ENCODE data around the gene FOXD2.

The FOXD2 gene

DNA sequence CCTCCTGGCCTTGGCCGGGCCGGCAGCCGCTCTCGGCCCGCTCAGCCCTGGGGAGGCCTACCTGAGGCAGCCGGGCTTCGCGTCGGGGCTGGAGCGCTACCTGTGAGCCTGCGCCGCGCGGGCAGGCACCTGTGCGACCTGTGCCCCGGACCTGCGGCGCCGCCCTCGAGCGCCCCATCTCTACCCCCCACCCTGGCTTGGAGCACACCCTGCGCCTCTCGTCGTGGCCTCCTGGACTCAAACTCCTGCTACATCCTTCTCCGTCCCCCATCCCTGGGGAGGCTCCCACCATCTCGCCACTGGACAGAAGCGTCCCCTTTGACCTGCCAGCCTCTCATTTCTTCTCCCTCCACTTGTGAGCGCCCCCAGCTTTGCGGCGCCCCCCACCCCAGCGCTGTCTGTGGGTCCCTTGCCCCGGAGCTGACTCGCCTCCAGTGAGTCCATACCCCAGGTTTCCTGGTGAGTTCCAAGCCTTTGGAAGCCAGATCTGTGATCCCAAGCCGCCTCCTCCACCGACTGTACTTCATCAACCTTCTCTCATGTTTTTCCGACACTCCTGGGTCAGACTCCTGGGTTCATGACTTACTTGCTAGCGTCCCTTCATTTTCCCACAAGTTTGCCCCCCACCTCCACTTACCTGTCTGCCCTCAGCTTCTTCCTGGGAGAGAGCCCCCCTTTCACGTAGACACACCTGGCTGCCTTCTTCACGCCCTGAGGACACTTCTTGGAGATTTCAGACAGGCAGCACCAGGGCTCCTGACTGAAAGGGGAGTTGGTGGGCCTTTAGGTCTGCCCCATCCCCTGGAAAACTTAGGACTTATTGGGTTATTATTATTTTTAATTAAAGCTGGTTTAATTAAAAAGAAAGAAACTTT, 20.4 kb upstream of the FOXD2 start:
- DNase-seq = no peak

GRCh38 chr1:47418122-47418521, 19.7 kb upstream of the FOXD2 start:
- no peak for DNase-seq

DNA sequence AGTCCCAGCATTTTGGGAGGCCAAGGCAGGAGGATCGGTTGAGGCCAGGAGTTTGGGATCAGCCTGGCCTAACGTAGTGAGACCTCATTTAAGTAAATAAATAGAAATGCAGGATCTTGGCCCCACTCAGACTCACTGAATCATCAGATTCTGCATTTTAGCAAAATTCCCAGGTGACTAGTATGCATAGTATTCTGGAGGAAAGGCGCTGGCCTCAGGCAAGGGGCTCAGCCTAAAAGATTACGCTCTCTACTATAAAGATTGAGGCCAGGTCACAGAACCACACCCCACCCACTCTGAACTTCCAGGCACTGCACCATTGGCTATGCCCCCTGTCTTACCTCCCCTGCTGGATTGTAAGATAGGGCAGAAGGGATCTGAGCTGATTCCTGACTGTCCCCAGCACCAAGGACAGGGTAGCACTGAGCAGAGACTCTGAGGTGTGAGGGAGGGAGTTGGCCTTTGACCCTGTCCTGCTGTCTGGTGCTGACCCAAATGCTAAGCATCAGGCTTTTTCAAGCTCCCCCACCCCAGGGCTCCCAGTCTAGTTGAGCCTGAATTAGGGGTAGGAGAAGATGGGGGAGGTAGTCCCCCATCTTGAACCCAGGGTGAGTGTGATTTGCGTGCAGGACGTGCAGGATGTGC, 19.0 kb upstream of the FOXD2 start:
- no peak for DNase-seq

DNA sequence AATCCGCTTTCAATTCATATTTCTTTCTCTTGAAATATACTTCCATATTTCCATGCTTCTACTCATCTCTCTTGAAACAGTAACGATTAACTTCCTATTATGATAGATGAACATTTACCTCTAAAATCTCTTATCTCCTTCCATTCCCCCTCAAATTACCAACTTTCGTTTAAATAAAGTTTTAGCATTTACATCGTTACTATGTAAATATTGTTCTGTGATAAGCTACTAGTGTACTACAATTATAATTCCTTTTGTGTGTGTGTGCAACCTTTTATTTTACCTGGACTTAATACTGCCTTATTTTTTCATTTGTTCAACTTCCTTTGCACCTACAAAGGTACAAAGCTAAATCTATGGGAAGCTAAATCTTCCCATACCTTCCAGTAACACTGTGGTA, 17.3 kb upstream of the FOXD2 start:
- no peak for DNase-seq

- no peak for DNase-seq
Measured at GRCh38 chr1:47423872-47424271, 14.0 kb upstream of the FOXD2 start.

- DNase-seq = no peak
Measured at GRCh38 chr1:47424336-47424982, 13.4 kb upstream of the FOXD2 start.

DNA sequence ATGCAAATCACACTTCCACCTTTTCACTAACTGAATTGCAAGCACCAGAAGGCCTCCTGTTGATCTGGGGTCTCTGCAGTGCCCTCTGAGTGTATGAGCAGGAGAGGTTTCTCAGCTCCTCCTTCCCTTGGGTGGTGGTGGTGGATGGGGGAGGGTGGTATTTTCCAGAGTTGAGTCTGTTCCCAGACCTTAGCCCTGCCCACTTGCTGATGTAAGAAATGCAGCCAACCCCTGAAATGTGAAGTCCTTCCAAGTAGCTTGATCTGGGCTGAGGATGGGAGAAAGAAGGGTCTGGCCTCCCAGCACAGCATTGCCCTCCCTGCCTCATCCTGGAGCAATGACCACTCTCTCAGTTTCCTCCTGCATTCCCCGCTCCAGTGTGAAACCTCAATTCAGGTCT, 6.3 kb upstream of the FOXD2 start:
- no peak for DNase-seq

DNA sequence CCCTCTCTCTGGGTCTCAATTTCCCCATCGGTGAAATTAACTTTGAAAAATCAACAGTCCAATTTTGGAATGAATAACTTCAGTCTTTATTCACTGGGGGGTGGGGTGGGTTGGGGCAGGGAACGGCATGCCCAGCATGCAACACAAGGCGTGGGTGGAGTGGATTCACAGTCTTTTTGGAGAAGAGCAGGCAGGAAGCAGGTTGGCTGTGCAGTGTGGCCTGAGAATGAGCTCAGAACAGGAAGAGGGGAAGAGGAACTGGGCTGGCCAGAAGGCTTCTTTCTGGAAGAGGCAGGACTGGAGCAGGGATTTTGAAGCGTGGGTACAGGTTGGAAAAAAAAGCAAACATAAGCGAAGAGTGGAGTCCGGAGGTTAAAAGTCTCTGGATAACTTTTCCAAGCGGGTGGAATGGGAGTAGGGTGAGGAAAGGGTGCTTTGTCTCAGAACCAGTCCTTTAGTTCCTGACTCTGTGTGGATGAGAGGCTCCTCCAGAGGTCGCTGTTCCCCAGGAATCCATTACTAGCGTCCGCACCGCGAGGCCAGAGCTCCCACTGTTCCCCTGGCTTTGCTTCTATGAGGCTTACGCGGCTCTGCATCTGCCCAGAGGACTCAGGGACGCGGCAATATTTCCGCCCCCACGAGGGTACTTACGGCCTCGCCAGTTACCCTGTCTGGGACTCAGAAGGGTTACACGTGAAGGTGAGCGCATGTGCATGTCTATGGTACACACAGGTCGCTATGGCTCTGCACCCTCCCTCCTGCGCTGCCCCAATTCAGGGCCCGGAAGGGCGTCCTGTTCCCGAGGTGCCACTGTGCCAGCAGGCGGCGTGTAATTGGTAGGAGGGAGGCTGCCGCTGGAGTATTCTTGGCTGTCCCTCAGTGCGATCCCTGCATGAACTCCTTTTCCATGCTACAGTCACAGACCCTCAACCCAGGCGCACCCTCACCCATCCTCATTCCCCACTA, 5.5 kb upstream of the FOXD2 start:
- peak; percentile 88 for DNase-seq

- DNase-seq = no peak
Measured at GRCh38 chr1:47433037-47433421, 4.8 kb upstream of the FOXD2 start.

GRCh38 chr1:47433477-47434050, 4.3 kb upstream of the FOXD2 start:
- DNase-seq = no peak

DNA sequence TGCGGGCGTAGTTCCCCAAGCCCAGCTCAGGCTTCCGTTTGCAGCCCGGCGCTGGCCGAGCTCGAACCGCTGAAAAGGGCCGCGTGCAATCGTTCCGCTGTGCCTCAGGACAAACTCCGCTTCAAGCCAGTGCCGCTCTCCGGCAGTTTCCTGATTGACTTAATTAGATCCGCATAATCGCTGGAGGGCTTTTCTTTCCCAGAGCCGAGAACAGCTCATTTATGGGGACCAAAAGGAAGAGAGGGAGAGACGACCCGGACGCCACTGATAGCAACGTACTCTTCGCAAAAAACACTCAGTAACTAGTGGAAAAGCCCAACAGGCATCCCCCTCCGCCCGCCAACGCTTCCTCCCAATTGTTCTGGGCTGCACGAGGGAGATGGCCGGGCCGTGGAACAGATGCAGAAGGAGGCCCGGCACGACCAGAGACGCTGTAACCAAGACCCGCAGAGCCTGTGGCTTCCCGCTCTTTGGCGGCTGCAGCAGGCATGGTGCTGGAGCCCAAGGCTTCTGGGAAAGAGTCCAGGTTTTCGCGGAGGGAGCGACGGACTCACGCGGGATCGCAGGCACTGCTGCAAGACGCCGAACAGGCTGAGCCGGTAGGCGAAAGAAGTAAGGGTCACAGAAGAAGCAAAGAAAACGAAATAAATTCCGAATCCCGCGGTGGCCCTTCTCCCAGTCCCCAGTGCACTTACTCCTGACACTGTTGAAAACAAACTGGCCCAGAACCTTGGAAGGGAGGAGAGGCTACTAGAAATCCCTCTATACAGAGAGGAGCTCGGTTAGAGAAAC, 3.6 kb upstream of the FOXD2 start:
- peak; percentile 73 for DNase-seq

GRCh38 chr1:47435506-47436303, 2.1 kb upstream of the FOXD2 start:
- no peak for DNase-seq

DNA sequence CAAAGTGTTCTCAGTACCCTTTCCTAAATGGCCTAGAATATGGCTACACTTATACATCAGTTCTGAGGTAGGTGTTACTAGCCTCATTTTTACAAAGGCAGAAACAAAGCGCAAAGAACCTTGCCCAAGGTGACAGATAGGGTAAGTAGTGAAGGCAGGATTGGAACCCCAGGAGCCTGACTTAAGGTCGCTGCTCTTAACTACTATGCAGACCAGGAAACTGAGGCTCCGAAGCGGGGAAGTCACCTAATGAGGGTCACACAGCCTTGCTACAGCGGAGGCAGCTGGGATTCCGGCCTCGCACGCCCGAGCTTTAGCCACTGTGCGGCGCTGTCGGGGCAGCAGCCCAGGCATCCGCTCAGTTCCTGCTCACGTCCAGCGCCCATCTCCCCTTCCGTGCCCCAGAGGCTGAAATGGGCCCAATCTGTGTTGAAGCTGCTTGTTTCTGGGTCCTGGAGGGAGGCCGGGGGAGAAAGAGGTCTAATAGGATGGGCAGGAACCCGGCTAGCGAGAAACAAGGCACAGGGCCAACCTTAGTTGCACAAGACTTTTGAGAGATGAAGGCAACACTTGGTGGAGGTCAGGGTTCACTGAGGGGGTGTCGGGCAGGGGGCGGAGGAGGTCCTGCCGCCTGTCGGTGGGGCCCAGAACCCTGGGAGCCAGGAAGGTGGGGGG, 1.4 kb upstream of the FOXD2 start:
- DNase-seq = peak; percentile 84

GRCh38 chr1:47436979-47437446, 831 bp upstream of the FOXD2 start:
- DNase-seq = no peak

DNA sequence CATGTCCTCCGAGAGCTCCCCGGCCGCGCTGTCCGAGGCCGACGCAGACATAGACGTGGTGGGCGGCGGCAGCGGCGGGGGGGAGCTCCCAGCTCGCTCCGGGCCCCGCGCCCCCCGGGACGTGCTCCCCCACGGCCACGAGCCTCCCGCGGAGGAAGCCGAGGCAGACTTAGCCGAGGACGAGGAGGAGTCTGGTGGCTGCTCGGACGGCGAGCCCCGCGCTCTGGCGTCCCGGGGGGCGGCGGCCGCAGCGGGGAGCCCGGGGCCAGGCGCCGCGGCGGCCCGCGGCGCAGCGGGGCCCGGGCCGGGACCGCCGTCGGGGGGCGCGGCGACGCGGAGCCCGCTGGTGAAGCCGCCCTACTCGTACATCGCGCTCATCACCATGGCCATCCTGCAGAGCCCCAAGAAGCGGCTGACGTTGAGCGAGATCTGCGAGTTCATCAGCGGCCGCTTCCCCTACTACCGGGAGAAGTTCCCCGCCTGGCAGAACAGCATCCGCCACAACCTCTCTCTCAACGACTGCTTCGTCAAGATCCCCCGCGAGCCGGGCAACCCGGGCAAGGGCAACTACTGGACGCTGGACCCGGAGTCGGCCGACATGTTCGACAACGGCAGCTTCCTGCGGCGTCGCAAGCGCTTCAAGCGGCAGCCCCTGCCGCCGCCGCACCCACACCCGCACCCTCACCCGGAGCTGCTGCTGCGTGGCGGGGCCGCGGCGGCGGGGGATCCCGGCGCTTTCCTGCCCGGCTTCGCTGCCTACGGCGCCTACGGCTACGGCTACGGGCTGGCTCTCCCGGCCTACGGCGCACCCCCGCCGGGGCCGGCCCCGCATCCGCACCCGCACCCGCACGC, 547 bp downstream of the FOXD2 start:
- DNase-seq = no peak

DNA sequence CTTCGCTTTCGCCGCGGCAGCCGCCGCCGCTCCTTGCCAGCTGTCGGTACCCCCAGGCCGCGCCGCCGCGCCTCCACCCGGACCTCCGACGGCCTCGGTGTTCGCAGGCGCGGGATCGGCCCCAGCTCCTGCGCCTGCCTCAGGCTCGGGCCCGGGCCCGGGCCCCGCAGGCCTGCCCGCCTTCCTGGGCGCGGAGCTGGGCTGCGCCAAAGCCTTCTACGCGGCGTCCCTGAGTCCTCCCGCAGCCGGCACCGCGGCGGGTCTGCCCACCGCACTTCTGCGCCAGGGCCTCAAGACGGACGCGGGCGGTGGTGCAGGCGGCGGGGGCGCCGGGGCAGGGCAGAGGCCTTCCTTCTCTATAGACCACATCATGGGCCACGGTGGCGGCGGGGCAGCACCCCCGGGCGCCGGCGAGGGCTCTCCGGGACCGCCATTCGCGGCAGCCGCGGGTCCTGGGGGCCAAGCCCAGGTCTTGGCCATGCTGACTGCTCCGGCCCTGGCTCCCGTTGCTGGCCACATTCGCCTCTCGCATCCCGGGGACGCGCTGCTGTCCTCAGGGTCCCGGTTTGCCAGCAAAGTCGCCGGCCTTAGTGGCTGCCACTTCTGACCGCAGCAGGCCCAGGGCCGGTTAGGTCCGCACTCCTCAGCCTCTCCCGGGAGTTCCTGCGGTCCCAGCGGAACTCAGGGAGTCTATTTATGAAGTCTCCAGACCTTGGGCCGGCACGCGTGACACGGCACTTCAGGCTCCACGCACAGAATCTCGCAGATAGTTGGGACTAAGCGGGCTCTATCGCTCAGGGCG, 1.4 kb downstream of the FOXD2 start:
- no peak for DNase-seq

GRCh38 chr1:47439819-47440598, 2.2 kb downstream of the FOXD2 start:
- no peak for DNase-seq
